Ovary (tissue), 3 donors: ENCODE data around the gene SH2D7.

Experiments
- EP300 ChIP-seq: sonication (generic); formaldehyde crosslinking; IDR thresholded peaks from one replicate; pipeline ENCODE4 v1.6.1; 2017; ENCODE audit warnings: antibody characterized with exemption
- TF ChIP-seq, protein P1 (sequence below), 3 donors: fragments of 450-650 bp in 2 of 3; fragments of 200-600 bp in 1 of 3; IDR thresholded peaks; one replicate each; pipeline versions ENCODE4 v1.5.1 to v1.8.0; 2016 to 2022; ENCODE audit warnings: antibody characterized with exemption in 3 of 3, mild to moderate bottlenecking in 1 of 3
- donor health status: DM: no; HTN: no; CAD: no.

GRCh38 chr15:78071383-78071782 is 21.0 kb upstream of the SH2D7 start:
- TF ChIP-seq, protein P1, sequence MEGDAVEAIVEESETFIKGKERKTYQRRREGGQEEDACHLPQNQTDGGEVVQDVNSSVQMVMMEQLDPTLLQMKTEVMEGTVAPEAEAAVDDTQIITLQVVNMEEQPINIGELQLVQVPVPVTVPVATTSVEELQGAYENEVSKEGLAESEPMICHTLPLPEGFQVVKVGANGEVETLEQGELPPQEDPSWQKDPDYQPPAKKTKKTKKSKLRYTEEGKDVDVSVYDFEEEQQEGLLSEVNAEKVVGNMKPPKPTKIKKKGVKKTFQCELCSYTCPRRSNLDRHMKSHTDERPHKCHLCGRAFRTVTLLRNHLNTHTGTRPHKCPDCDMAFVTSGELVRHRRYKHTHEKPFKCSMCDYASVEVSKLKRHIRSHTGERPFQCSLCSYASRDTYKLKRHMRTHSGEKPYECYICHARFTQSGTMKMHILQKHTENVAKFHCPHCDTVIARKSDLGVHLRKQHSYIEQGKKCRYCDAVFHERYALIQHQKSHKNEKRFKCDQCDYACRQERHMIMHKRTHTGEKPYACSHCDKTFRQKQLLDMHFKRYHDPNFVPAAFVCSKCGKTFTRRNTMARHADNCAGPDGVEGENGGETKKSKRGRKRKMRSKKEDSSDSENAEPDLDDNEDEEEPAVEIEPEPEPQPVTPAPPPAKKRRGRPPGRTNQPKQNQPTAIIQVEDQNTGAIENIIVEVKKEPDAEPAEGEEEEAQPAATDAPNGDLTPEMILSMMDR (IDR thresholded peaks at IDR 0.05) = no peak
- TF ChIP-seq EP300 = no peak
